Measurements from ENCODE around the gene HSP90AA1. TPM values are rescaled to one million over a fixed set of nuclear protein-coding genes. Genes with fewer than 3 reads are reported as not detected.
"Not testable (repeated sequence)": the region's sequence is repeated elsewhere in the genome, so short reads cannot be mapped to it uniquely, and the experiment has no call there.

Gene HSP90AA1
- total RNA-seq (142 and 269 TPM in 2 replicates), polyA plus RNA-seq (598 and 1,021 TPM in 2 replicates)

DNA sequence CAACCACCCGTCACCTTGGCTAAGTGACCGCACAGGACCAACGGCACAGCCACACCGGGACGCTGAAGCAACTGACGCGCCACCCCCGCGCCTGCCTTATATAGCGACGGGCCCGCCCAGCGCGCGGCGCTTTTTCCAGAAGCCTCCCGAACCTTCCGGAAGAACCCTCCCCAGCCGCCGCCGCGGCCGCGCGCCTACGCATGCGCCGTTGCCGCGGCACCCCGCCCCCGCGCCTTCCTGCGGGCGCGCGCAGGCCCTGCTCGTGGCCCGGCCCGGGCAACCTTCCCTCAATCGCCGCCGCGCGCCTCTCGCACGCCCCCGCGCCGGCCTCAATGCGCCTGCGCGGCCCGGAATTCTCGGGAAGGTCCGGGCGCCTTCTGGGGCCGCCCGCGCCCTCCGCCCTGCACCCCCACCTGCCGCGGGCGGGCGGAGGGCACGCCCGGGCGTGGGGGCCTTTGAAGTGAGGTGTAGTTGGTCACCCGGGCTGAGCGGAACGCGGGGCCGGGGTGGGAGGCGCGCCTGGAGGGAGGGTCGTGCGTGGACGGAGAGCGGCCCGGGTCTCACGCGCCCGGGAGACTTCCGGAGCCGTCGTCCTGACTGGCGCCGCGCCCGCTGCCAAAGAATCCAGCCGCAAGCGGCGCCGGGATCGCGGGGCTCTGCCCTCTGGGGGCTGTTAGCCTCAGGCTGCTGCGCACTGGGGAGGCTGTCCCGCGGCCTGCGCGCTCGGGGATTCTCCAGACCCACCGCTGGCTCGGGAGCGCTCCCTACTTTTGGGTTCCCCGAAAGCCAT lies at the start of gene HSP90AA1:
HSP90AA1 (minus strand) TSS at position 73 of the 790 bp plus-strand sequence. CDS start 666 bp downstream, outside the sequence.
- peaks cover 25% of the 10 kb centered on the region for H3K4me1 ChIP-seq (ENCODE audit: low read depth)
- no peaks in the 10 kb centered on the region for H3K9me3 ChIP-seq (ENCODE audit: low read depth)
- H3K36me3 ChIP-seq: peaks cover 33% of the 10 kb centered on the region
- peak; percentile 96 for DNase-seq (ENCODE audit: low read depth in 1 of 2, low spot score in 1 of 2)
- no peaks in the 10 kb centered on the region for H3K27me3 ChIP-seq
- TF ChIP-seq, protein P1, sequence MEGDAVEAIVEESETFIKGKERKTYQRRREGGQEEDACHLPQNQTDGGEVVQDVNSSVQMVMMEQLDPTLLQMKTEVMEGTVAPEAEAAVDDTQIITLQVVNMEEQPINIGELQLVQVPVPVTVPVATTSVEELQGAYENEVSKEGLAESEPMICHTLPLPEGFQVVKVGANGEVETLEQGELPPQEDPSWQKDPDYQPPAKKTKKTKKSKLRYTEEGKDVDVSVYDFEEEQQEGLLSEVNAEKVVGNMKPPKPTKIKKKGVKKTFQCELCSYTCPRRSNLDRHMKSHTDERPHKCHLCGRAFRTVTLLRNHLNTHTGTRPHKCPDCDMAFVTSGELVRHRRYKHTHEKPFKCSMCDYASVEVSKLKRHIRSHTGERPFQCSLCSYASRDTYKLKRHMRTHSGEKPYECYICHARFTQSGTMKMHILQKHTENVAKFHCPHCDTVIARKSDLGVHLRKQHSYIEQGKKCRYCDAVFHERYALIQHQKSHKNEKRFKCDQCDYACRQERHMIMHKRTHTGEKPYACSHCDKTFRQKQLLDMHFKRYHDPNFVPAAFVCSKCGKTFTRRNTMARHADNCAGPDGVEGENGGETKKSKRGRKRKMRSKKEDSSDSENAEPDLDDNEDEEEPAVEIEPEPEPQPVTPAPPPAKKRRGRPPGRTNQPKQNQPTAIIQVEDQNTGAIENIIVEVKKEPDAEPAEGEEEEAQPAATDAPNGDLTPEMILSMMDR (IDR thresholded peaks at IDR 0.05; ENCODE audit: low read depth, low read length): peak; percentile 9
- H3K4me3 ChIP-seq: peak within 1 kb of the TSS; percentile 85
- H3K27ac ChIP-seq: peak within 1 kb of the TSS; percentile 98

DNA sequence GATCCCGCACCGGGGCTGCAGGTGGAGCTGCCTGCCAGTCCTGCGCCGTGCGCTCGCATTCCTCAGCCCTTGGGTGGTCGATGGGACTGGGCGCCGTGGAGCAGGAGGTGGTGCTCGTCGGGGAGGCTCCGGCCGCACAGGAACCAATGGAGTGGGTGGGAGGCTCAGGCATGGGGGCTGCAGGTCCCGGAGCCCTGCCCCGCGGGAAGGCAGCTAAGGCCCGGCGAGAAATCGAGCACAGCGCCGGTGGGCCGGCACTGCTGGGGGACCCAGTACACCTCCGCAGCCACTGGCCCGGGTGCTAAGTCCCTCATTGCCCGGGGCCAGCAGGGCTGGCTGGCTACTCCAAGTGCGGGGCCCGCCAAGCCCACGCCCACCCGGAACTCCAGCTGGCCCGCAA lies 48.6 kb upstream of the HSP90AA1 start:
- H3K9me3 ChIP-seq (ENCODE audit: low read depth); H3K4me1 ChIP-seq (ENCODE audit: low read depth); H3K4me3 ChIP-seq; H3K27ac ChIP-seq; H3K36me3 ChIP-seq; DNase-seq (ENCODE audit: low read depth in 1 of 2, low spot score in 1 of 2); H3K27me3 ChIP-seq: not testable (repeated sequence)

DNA sequence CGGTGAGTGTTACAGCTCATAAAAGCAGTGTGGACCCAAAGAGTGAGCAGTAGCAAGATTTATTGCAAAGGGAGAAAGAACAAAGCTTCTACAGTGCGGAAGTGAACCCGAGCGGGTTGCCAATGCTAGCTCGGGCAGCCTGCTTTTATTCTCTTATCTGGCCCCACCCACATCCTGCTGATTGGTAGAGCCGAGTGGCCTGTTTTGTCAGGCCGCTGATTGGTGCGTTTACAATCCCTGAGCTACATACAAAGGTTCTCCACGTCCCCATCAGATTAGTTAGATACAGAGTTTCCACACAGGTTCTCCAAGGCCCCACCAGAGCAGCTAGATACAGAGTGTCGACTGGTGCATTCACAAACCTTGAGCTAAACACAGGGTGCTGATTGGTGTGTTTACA lies 47.9 kb upstream of the HSP90AA1 start:
- not testable (repeated sequence) for H3K4me1 ChIP-seq (ENCODE audit: low read depth); H3K9me3 ChIP-seq (ENCODE audit: low read depth); H3K36me3 ChIP-seq; H3K27me3 ChIP-seq; H3K4me3 ChIP-seq; H3K27ac ChIP-seq; DNase-seq (ENCODE audit: low read depth in 1 of 2, low spot score in 1 of 2)

DNA sequence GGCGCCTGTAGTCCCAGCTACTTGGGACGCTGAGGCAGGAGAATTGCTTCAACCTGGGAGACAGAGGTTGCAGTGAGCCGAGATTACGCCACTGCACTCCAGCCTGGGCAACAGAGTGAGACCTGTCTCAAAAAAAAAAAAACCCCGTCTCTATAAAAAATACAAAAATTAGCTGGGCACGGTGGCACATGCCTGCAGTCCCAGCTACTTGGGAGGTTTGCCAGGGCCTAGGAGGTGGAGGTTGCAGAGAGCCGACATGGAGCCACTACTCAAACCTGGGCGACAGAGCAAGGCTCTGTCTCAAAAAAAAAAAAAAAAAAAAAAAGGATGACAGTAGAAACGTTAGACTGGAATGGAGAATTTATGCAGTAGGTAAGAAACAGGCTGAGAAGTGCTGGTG lies 47.2 kb upstream of the HSP90AA1 start:
- H3K9me3 ChIP-seq (ENCODE audit: low read depth); DNase-seq (ENCODE audit: low read depth in 1 of 2, low spot score in 1 of 2); H3K27me3 ChIP-seq; H3K36me3 ChIP-seq; H3K27ac ChIP-seq; H3K4me3 ChIP-seq; H3K4me1 ChIP-seq (ENCODE audit: low read depth): not testable (repeated sequence)

DNA sequence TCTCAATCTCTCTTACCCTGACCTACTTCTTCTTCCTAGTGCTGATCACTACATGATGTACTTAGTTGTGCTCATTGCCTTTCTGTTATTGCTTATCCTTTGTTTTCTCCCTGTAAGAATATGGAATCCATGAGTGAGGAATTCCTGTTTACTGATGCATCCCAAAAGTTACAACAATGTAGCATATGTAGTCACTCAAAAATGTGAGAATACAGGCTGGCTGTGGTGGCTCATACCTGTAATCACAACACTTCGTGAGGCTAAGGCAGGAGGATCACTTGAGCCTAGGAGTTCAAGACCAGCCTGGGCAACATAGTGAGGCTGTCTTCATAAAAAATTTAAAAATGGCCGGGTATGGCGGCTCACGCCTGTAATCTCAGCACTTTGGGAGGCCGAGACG lies 44.9 kb upstream of the HSP90AA1 start:
- no peak overlapping the region for H3K4me3 ChIP-seq
- no peaks in the 10 kb centered on the region for H3K36me3 ChIP-seq
- no peaks in the 10 kb centered on the region for H3K9me3 ChIP-seq (ENCODE audit: low read depth)
- H3K4me1 ChIP-seq (ENCODE audit: low read depth): no peaks in the 10 kb centered on the region
- no peak overlapping the region for H3K27ac ChIP-seq
- no peak for DNase-seq (ENCODE audit: low read depth in 1 of 2, low spot score in 1 of 2)
- TF ChIP-seq, protein P1 (IDR thresholded peaks at IDR 0.05; ENCODE audit: low read depth, low read length): no peak
- H3K27me3 ChIP-seq: no peaks in the 10 kb centered on the region

DNA sequence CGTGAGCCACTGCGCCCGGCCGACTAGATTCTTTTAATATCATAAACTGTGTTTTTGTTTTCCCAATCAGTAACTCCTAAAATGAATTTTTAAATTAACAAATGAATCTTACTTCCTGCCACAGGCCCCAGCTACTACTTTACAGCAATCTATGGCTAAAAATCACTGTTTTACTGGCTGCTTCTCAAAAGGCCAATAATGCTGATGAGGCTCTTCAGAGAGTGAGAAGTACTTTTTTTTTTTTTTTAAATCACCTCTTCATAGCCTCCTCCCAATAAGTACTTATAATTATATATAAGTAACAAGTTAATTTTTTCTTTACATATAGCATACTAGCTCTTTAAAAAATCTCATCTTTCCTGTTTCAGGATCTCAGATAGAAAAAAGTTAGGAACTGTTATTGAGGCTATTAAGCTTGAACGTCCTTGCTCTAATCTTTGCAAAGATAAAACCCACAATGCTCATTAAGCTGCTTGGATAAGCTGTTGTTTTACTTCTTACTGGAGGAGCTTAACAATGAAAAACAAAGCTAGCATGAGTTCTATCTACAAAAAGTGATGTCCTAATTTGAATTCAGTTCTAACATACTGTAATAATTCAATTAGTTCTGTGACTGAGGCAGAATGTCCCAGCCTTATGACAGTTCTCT lies 40.1 kb upstream of the HSP90AA1 start:
- DNase-seq (ENCODE audit: low read depth in 1 of 2, low spot score in 1 of 2): no peak
- H3K4me1 ChIP-seq (ENCODE audit: low read depth): no peaks in the 10 kb centered on the region
- no peaks in the 10 kb centered on the region for H3K36me3 ChIP-seq
- H3K9me3 ChIP-seq (ENCODE audit: low read depth): no peaks in the 10 kb centered on the region
- TF ChIP-seq, protein P1 (IDR thresholded peaks at IDR 0.05; ENCODE audit: low read depth, low read length): no peak
- no peak overlapping the region for H3K4me3 ChIP-seq
- no peaks in the 10 kb centered on the region for H3K27me3 ChIP-seq
- no peak overlapping the region for H3K27ac ChIP-seq

DNA sequence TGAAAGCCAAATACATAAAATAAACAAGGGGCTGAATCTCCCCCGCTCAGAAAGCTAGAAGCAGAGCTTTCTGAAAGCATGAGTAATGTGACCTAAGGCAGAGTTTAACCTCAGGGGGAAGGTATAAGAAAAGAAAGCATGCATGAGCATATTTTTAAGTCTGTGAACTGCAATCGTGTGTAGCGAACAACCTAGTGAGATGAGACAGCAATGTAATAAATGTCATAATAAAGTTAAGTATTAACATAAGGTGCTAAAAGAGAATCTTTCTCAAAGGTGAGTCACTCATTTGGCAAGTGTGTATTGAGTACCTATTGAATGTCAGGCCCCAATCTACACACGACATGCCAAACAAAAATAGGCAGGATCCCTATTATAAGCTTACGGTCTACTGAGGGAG lies 38.7 kb upstream of the HSP90AA1 start:
- H3K4me1 ChIP-seq (ENCODE audit: low read depth): no peaks in the 10 kb centered on the region
- H3K27me3 ChIP-seq: no peaks in the 10 kb centered on the region
- H3K9me3 ChIP-seq (ENCODE audit: low read depth): no peaks in the 10 kb centered on the region
- H3K27ac ChIP-seq: no peak overlapping the region
- DNase-seq (ENCODE audit: low read depth in 1 of 2, low spot score in 1 of 2): no peak
- TF ChIP-seq, protein P1 (IDR thresholded peaks at IDR 0.05; ENCODE audit: low read depth, low read length): no peak
- H3K4me3 ChIP-seq: no peak overlapping the region
- H3K36me3 ChIP-seq: no peaks in the 10 kb centered on the region

Data from cardiac muscle cell (in vitro differentiated cells and primary cell).